Trophoblast cell (in vitro differentiated cells and primary cell): ENCODE results near the gene EPS15.
"Not testable (repeated sequence)": the region's sequence is repeated elsewhere in the genome, so short reads cannot be mapped to it uniquely, and the experiment has no call there.

ENCODE experiments used
- DNase-seq, 2 donors: peaks; one replicate each; pipeline ENCODE4 v3.0.0-alpha.2; 2016
- H2AFZ ChIP-seq: 2 replicates; pipeline ENCODE4 v1.6.1; 2013; ENCODE audit warnings: low read length, moderate library complexity, mild to moderate bottlenecking; ENCODE audit not compliant: insufficient read depth, poor library complexity
- H2AK5ac ChIP-seq: 2 replicates; pipeline ENCODE4 v1.6.1; 2013; ENCODE audit warnings: mild to moderate bottlenecking, low read length
- H2BK120ac ChIP-seq: 2 replicates; pipeline ENCODE4 v1.6.1; 2013; ENCODE audit warnings: low read length, mild to moderate bottlenecking, moderate library complexity; ENCODE audit not compliant: insufficient read depth, poor library complexity
- H2BK12ac ChIP-seq: 2 replicates; pipeline ENCODE4 v1.6.1; 2013; ENCODE audit warnings: mild to moderate bottlenecking, low read length, moderate library complexity
- H2BK5ac ChIP-seq: 2 replicates; pipeline ENCODE4 v1.6.1; 2013; ENCODE audit warnings: low read length, low read depth, moderate library complexity, mild to moderate bottlenecking; ENCODE audit not compliant: poor library complexity
- H3K14ac ChIP-seq: 2 replicates; pipeline ENCODE4 v1.6.1; 2013; ENCODE audit warnings: mild to moderate bottlenecking, low read length
- H3K18ac ChIP-seq: 2 replicates; pipeline ENCODE4 v1.6.1; 2013; ENCODE audit warnings: mild to moderate bottlenecking, low read length
- H3K23ac ChIP-seq: 2 replicates; pipeline ENCODE4 v1.6.1; 2013; ENCODE audit warnings: low read length
- H3K27ac ChIP-seq: 2 replicates; pipeline ENCODE4 v1.5.1; 2013; ENCODE audit warnings: low read depth, mild to moderate bottlenecking, inconsistent platforms, low read length, moderate library complexity
- H3K27me3 ChIP-seq: 2 replicates; pipeline ENCODE4 v1.6.1; 2013; ENCODE audit warnings: inconsistent platforms, mild to moderate bottlenecking, low read length, moderate library complexity; ENCODE audit not compliant: insufficient read depth
- H3K36me3 ChIP-seq, 2 experiments: 1 replicate in 1 of 2; 2 replicates in 1 of 2; pipeline ENCODE4 v1.6.1; 2013; ENCODE audit warnings: low read length in 2 of 2, mild to moderate bottlenecking in 2 of 2, moderate library complexity in 1 of 2; ENCODE audit not compliant: insufficient read depth in 2 of 2, control insufficient read depth in 1 of 2
- H3K4ac ChIP-seq: 2 replicates; pipeline ENCODE4 v1.6.1; 2013; ENCODE audit warnings: low read depth, mild to moderate bottlenecking, low read length, moderate library complexity
- H3K4me1 ChIP-seq, 2 experiments: 1 replicate in 1 of 2; 2 replicates in 1 of 2; pipeline ENCODE4 v1.6.1; 2013; ENCODE audit warnings: low read length in 2 of 2, mild to moderate bottlenecking in 2 of 2, moderate library complexity in 1 of 2; ENCODE audit not compliant: insufficient read depth in 2 of 2, control insufficient read depth in 1 of 2
- H3K4me2 ChIP-seq: 2 replicates; pipeline ENCODE4 v1.6.1; 2013; ENCODE audit warnings: inconsistent platforms, mild to moderate bottlenecking, low read length, moderate library complexity
- H3K4me3 ChIP-seq: 2 replicates; pipeline ENCODE4 v1.5.1; 2013; ENCODE audit warnings: mild to moderate bottlenecking, low read depth, low read length, inconsistent platforms
- H3K79me1 ChIP-seq: one replicate; pipeline ENCODE4 v1.6.1; 2013; ENCODE audit warnings: low read length
- H3K79me2 ChIP-seq: 2 replicates; pipeline ENCODE4 v1.6.1; 2013; ENCODE audit warnings: low read length, mild to moderate bottlenecking; ENCODE audit not compliant: control insufficient read depth, insufficient read depth, poor library complexity
- H3K9ac ChIP-seq: 2 replicates; pipeline ENCODE4 v1.6.1; 2013; ENCODE audit warnings: mild to moderate bottlenecking, low read length
- H3K9me3 ChIP-seq: 2 replicates; pipeline ENCODE4 v1.6.1; 2013; ENCODE audit warnings: low read depth, mild to moderate bottlenecking, control low read depth, inconsistent platforms, low read length; ENCODE audit not compliant: insufficient read depth
- H4K12ac ChIP-seq: 2 replicates; pipeline ENCODE4 v1.6.1; 2013; ENCODE audit warnings: low read depth, mild to moderate bottlenecking, low read length, moderate library complexity
- H4K8ac ChIP-seq: 2 replicates; pipeline ENCODE4 v1.6.1; 2013; ENCODE audit warnings: low read depth, mild to moderate bottlenecking, low read length, moderate library complexity
- H4K91ac ChIP-seq: one replicate; pipeline ENCODE4 v1.6.1; 2013; ENCODE audit warnings: low read depth, mild to moderate bottlenecking, low read length, moderate library complexity
- WGBS: extraction: QIAGEN DNeasy Blood & Tissue Kit; methylation state at CpG from one replicate; pipeline ENCODE4 v1.1.7; 2013; ENCODE audit warnings: missing lambda C conversion rate; ENCODE audit not compliant: insufficient read length, insufficient coverage; ENCODE audit errors: extremely low coverage; 5-methylcytosine and 5-hydroxymethylcytosine counted together

The EPS15 gene

DNA sequence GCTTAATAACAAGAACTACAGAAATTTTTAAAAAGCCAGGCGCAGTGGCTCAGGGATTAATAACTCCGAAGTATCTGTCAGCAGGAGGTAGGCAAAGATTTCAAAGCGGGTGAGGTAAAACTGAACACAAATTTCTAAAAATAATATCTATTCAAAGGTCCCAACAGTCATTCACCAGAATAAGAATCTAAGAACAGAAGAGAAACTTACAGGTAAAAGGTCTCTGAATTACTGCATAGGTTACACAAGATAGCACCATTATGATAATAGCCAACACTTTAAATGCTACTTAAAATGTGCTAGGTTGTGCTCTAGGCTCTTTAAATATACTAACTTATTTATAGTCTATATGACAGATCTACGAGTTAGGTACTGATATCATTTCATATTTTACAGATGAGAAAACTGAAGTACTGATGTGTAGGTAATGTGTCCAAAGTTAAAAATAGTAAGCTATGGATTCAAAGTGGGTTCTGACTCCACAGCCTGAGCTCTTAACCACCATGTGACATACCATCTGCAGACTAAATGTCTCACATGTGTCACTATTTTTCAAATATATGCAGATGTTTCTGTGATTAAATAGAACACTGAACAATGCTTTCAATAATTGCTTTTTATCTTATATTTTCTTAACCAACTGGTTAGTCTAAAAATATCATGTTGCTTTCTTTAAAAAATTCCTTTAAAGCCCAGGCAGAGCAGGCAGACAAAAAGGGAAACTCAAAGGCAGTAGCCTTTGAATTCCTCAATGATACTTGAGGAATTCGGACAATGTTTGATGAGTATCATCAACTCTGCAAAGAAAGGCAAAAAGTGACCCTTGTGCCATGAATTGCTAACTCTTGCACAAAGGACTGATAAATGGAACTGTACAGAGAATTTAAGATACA is 108.3 kb downstream of the EPS15 start:
- Histone ChIP-seq H2BK12ac (no peak overlapping the region), H2AFZ (no peak overlapping the region), H3K9me3 (no peaks in the 10 kb centered on the region), H3K27me3 (no peaks in the 10 kb centered on the region), H4K12ac (no peak overlapping the region), H3K23ac (no peak overlapping the region), H3K4ac (no peak overlapping the region), H3K79me2 (no peaks in the 10 kb centered on the region), H3K36me3 (peaks cover 13 to 18% of the 10 kb centered on the region in 2 experiments), H3K14ac (no peak overlapping the region), H2BK120ac (no peak overlapping the region), H2BK5ac (no peak overlapping the region), H3K9ac (no peak overlapping the region), H3K4me2 (no peak overlapping the region), H3K4me1 (no peaks in the 10 kb centered on the region), H4K91ac (no peak overlapping the region), H3K18ac (no peak overlapping the region), H3K4me3 (no peak overlapping the region), H3K27ac (peak overlapping the region; percentile 79), H3K79me1 (peaks cover 2% of the 10 kb centered on the region), H4K8ac (no peak overlapping the region), H2AK5ac (no peak overlapping the region)
- peak; percentile 32 to 90 for DNase-seq
- no CpG with 5 or more reads among the region's 5 CpGs for WGBS

DNA sequence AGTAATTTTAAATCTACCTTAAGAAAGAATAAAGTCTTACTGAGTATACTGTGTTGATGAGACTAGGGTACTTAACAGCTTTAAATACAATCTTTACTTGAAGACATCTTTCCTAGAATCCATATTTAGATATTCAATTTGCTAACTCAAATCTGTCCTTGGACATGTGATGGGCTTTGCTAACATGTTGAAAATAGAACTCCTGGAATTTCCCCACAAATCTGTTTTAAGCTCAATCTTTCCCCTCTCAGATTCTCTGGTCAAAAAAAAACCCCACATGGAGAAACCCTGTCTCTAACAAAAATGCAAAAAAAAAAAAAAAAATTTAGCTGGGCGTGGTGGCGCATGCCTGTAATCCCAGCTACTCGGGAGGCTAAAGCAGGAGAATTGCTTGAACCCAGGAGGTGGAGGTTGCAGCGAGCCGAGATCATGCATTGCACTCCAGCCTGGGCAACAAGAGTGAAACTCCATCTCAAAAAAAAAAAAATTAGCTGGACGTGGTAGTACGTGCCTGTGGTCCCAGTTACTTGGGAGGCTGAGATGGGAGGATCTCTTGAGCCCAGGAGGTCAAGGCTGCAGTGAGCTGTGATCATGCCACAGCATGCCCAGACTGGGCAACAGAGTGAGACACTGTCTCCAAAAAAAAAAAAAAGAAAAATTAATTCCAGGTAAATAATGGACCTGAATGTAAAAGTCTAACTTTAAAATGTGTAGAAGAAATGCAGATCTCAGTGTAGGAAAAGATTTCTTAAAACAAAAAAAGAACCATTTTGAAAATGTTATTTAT is 109.1 kb downstream of the EPS15 start:
- H2AFZ ChIP-seq, H3K79me1 ChIP-seq, H4K8ac ChIP-seq, H2AK5ac ChIP-seq, H3K27me3 ChIP-seq, H3K9me3 ChIP-seq, H3K4me1 ChIP-seq, H3K4me2 ChIP-seq, H2BK120ac ChIP-seq, H3K23ac ChIP-seq, H3K14ac ChIP-seq, H3K9ac ChIP-seq, H4K91ac ChIP-seq, H3K27ac ChIP-seq, H2BK12ac ChIP-seq, H3K4me3 ChIP-seq, H3K79me2 ChIP-seq, H3K18ac ChIP-seq, H4K12ac ChIP-seq, H3K4ac ChIP-seq, DNase-seq: not testable (repeated sequence)
- Histone ChIP-seq H3K36me3 (peaks cover 16 to 23% of the 10 kb centered on the region in 2 experiments), H2BK5ac (peak overlapping the region; percentile 49)
- WGBS = no CpG with 5 or more reads among the region's 7 CpGs

DNA sequence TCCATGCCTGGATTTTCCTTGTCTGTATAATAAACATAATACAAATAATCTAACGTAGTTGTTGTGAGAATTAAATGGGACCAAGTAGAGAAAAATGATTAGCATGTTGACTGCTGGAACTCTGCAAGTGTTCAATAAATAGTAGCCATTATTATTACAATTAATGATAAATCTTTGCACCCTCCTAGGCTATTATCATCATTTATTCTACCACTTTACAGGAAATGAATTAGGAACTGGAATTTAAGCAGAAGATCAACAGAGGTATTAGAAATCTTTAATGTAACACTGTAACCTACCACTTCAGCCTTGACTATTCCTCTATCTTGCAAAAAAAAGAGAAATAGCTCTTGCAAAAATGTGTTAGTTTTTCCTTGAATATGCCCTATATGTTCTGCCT is 126.8 kb downstream of the EPS15 start:
- H4K12ac ChIP-seq = no peak overlapping the region
- no peak overlapping the region for H3K27ac ChIP-seq
- no peak overlapping the region for H2BK12ac ChIP-seq
- no peaks in the 10 kb centered on the region for H3K79me1 ChIP-seq
- no peaks in the 10 kb centered on the region for H3K4me1 ChIP-seq
- no peaks in the 10 kb centered on the region for H3K9me3 ChIP-seq
- no peak overlapping the region for H3K9ac ChIP-seq
- no peak overlapping the region for H2AK5ac ChIP-seq
- H3K18ac ChIP-seq = no peak overlapping the region
- H4K91ac ChIP-seq = no peak overlapping the region
- H2BK120ac ChIP-seq = no peak overlapping the region
- H3K23ac ChIP-seq = no peak overlapping the region
- H3K14ac ChIP-seq = no peak overlapping the region
- no peak overlapping the region for H3K4ac ChIP-seq
- no peak overlapping the region for H3K4me2 ChIP-seq
- no peak overlapping the region for H2BK5ac ChIP-seq
- no peak for DNase-seq
- no peak overlapping the region for H4K8ac ChIP-seq
- WGBS = no CpG with 5 or more reads among the region's 1 CpG
- H2AFZ ChIP-seq = no peak overlapping the region
- no peak overlapping the region for H3K4me3 ChIP-seq
- H3K27me3 ChIP-seq = no peaks in the 10 kb centered on the region
- H3K36me3 ChIP-seq = peaks cover 7% of the 10 kb centered on the region in 2 experiments
- no peaks in the 10 kb centered on the region for H3K79me2 ChIP-seq

DNA sequence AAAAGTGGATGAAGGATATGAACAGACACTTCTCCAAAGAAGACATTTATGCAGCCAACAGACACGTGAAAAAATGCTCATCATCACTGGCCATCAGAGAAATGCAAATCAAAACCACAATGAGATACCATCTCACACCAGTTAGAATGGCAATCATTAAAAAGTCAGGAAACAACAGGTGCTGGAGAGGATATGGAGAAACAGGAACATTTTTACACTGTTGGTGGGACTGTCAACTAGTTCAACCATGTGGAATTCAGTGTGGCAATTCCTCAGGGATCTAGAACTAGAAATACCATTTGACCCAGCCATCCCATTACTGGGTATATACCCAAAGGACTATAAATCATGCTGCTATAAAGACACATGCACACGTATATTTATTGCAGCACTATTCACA is 128.4 kb downstream of the EPS15 start:
- not testable (repeated sequence) for H3K4me2 ChIP-seq, H4K91ac ChIP-seq, H4K8ac ChIP-seq, H4K12ac ChIP-seq, H3K9me3 ChIP-seq, H2BK12ac ChIP-seq, H2BK120ac ChIP-seq, H3K79me1 ChIP-seq, H3K27ac ChIP-seq, H3K14ac ChIP-seq, H2AK5ac ChIP-seq, H3K36me3 ChIP-seq, H3K23ac ChIP-seq, H3K79me2 ChIP-seq, H3K9ac ChIP-seq, H2BK5ac ChIP-seq, H3K18ac ChIP-seq, H2AFZ ChIP-seq, H3K4me3 ChIP-seq, H3K4ac ChIP-seq, H3K27me3 ChIP-seq, H3K4me1 ChIP-seq, DNase-seq
- WGBS = no CpG with 5 or more reads among the region's 2 CpGs
